Measurements from ENCODE around the gene RBM45. TPM values are rescaled to one million over a fixed set of nuclear protein-coding genes. Genes with fewer than 3 reads are reported as not detected.
"Not testable (repeated sequence)": the region's sequence is repeated elsewhere in the genome, so short reads cannot be mapped to it uniquely, and the experiment has no call there.

The RBM45 gene
- total and polyA plus RNA-seq, 8 donors, result 11.5 to 29.4 (median 24.9) TPM

DNA sequence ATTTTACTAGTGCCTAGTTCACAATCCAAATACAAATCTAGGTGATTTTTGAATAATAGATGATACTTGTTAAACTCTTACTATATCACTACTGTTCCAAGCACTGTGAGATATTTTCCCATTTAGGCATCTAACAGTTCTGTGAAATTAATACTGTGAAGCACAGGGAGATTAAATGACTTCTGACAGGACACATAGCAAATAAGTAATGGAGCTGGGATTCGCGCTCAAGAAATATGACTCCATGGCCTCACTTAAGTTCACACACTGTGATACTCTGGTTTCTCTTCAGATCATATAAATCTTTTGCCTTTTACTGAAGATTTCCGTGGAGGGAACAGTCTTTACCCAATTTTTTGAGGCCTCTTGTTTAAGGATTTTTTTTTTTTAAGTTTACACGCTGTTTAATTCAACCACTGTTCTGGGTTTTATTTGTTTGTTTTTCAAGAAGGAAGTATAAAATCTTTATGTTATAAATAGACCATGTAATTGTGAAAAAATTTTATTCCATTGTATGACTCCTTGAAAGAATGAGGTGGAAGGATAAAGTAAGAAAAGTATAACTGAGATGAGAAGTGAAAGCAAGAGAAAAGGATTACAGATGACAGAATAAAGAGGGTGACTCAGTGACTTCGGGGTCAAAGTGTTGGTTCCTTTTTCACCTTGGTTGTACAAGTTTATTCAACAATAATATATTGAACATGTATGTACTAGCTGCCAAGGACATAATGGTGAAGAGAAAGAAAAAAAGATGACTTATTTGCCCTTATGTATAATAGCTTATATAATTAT lies 30.2 kb downstream of the RBM45 start:
- H3K27ac ChIP-seq, result no peak overlapping the region

DNA sequence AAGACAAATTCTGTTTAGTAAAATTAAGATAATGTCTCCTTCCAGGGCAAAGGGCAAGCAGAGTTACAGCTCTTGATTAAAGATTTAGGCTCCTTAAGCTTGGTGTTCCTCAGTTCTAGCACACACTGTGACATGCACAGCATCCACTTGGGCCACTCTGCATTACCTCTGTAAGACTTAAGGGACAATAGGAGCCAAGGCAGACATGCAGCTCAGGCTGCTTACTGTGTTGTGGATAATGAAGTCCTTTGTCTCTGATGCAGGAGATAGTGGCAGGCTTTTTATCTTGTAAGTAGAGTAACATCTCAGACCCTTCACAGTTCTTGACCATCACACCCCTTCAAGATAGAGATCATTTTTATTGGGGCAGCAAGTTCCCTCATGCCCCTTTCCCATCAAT lies 31.2 kb downstream of the RBM45 start:
- Histone ChIP-seq H3K9me3 (no peaks in the 10 kb centered on the region), H3K27ac (no peak overlapping the region), H3K27me3 (no peaks in the 10 kb centered on the region), H3K36me3 (no peaks in the 10 kb centered on the region), H3K4me3 (no peak overlapping the region), H3K4me1 (no peaks in the 10 kb centered on the region)
- intact Hi-C loops (cut with DNase I), result no loop called here
- TF ChIP-seq, protein P1, sequence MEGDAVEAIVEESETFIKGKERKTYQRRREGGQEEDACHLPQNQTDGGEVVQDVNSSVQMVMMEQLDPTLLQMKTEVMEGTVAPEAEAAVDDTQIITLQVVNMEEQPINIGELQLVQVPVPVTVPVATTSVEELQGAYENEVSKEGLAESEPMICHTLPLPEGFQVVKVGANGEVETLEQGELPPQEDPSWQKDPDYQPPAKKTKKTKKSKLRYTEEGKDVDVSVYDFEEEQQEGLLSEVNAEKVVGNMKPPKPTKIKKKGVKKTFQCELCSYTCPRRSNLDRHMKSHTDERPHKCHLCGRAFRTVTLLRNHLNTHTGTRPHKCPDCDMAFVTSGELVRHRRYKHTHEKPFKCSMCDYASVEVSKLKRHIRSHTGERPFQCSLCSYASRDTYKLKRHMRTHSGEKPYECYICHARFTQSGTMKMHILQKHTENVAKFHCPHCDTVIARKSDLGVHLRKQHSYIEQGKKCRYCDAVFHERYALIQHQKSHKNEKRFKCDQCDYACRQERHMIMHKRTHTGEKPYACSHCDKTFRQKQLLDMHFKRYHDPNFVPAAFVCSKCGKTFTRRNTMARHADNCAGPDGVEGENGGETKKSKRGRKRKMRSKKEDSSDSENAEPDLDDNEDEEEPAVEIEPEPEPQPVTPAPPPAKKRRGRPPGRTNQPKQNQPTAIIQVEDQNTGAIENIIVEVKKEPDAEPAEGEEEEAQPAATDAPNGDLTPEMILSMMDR (IDR thresholded peaks at IDR 0.05), result no peak
- DNase-seq (no peak), ATAC-seq (no peak)

More for the DNA sequence above, 30.2 kb downstream of the RBM45 start:
- ATAC-seq, result no peak
- Histone ChIP-seq H3K4me3 (no peak overlapping the region), H3K9me3 (no peaks in the 10 kb centered on the region), H3K4me1 (no peaks in the 10 kb centered on the region), H3K36me3 (no peaks in the 10 kb centered on the region), H3K27me3 (no peaks in the 10 kb centered on the region)
- intact Hi-C loops (cut with DNase I), result no loop called here
- no peak for DNase-seq
- TF ChIP-seq, protein P1 (IDR thresholded peaks at IDR 0.05), result no peak

GRCh38 chr2:178152033-178152432 lies 39.8 kb downstream of the RBM45 start:
- ATAC-seq (peak; percentile 59), DNase-seq (peak in 2 of 4 donors; percentile 65 to 81)
- H3K27me3 ChIP-seq, result no peaks in the 10 kb centered on the region
- intact Hi-C loops (cut with DNase I), result no loop called here
- TF ChIP-seq, protein P1 (IDR thresholded peaks at IDR 0.05), result no peak
- H3K27ac ChIP-seq, result no peak overlapping the region
- no peaks in the 10 kb centered on the region for H3K4me1 ChIP-seq
- H3K36me3 ChIP-seq, result no peaks in the 10 kb centered on the region
- H3K9me3 ChIP-seq, result no peaks in the 10 kb centered on the region
- no peak overlapping the region for H3K4me3 ChIP-seq

GRCh38 chr2:178152542-178152941 lies 40.3 kb downstream of the RBM45 start:
- TF ChIP-seq, protein P1 (IDR thresholded peaks at IDR 0.05), result no peak
- H3K27me3 ChIP-seq, result no peaks in the 10 kb centered on the region
- ATAC-seq, result no peak
- intact Hi-C loops (cut with DNase I), result no loop called here
- no peaks in the 10 kb centered on the region for H3K9me3 ChIP-seq
- no peaks in the 10 kb centered on the region for H3K4me1 ChIP-seq
- no peak for DNase-seq
- no peaks in the 10 kb centered on the region for H3K36me3 ChIP-seq
- H3K27ac ChIP-seq, result no peak overlapping the region
- no peak overlapping the region for H3K4me3 ChIP-seq

DNA sequence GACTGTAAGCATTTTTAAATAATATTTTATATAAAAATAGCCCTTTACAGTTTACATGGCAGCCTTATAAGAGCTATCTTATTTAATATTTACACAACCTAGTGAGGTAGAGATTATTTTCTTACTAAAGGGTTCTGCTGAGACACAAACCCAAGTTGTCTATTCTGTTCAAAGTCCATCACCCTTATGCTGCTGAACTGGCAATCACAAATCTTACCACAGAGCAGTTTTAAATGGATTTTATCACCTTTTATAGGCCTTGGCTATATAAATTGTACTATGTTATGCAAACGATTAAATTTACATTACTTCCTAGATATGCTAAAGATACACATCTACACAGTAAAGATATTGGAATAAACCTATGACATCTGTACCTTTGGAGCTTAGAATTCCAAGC lies 40.7 kb downstream of the RBM45 start:
- Histone ChIP-seq H3K4me1 (no peaks in the 10 kb centered on the region), H3K27ac (no peak overlapping the region), H3K9me3 (no peaks in the 10 kb centered on the region), H3K36me3 (no peaks in the 10 kb centered on the region), H3K27me3 (no peaks in the 10 kb centered on the region), H3K4me3 (no peak overlapping the region)
- intact Hi-C loops (cut with DNase I), result no loop called here
- no peak for DNase-seq
- TF ChIP-seq, protein P1 (IDR thresholded peaks at IDR 0.05), result no peak
- ATAC-seq, result no peak

- H3K27ac ChIP-seq; intact Hi-C loops (cut with DNase I); H3K4me3 ChIP-seq; DNase-seq; H3K9me3 ChIP-seq; ATAC-seq; H3K4me1 ChIP-seq; H3K27me3 ChIP-seq; H3K36me3 ChIP-seq: not testable (repeated sequence)
Observed at GRCh38 chr2:178153878-178154277, 41.6 kb downstream of the RBM45 start.
